CD8-positive, alpha-beta memory T cell (primary cell): ENCODE measurements around the gene MAK. TPM values are rescaled to one million over a fixed set of nuclear protein-coding genes. Genes with fewer than 3 reads are reported as not detected.
"Not testable (repeated sequence)": the region's sequence is repeated elsewhere in the genome, so short reads cannot be mapped to it uniquely, and the experiment has no call there.

Experiments
- CTCF ChIA-PET: fragments of 350-600 bp; sonication (Branson Sonifier 250); formaldehyde crosslinking; loops from one replicate; lab custom pipeline; 2021; ENCODE audit warnings: antibody characterized with exemption; lab: Charles Lee
- POLR2A ChIA-PET: fragments of 350-600 bp; sonication (Branson Sonifier 250); formaldehyde crosslinking; loops from one replicate; lab custom pipeline; 2021; ENCODE audit warnings: antibody characterized with exemption; lab: Charles Lee
- DNase-seq, 5 donors: peaks; one replicate each; pipeline versions ENCODE4 v3.0.0 to v3.0.0-alpha.2; 2020 to 2022; ENCODE audit warnings: mixed read lengths in 1 of 5
- H3K27ac ChIP-seq: one replicate; pipeline ENCODE4 v1.7.0; 2013; ENCODE audit warnings: low read depth, mild to moderate bottlenecking, low read length, moderate library complexity
- H3K27me3 ChIP-seq: 2 replicates; pipeline ENCODE4 v1.7.0; 2013; ENCODE audit warnings: low read length, mild to moderate bottlenecking; ENCODE audit not compliant: insufficient read depth, poor library complexity, severe bottlenecking
- H3K36me3 ChIP-seq: 2 replicates; pipeline ENCODE4 v1.7.0; 2013; ENCODE audit warnings: mild to moderate bottlenecking, low read length, moderate library complexity; ENCODE audit not compliant: insufficient read depth
- H3K4me1 ChIP-seq: 2 replicates; pipeline ENCODE4 v1.7.0; 2013; ENCODE audit warnings: mild to moderate bottlenecking, low read length, moderate library complexity; ENCODE audit not compliant: insufficient read depth
- H3K4me3 ChIP-seq: 2 replicates; pipeline ENCODE4 v1.7.0; 2013; ENCODE audit warnings: mild to moderate bottlenecking, low read length
- H3K9me3 ChIP-seq: 2 replicates; pipeline ENCODE4 v1.7.0; 2013; ENCODE audit warnings: mild to moderate bottlenecking, low read length
- H3K27ac Mint-ChIP-seq, 8 donors: one replicate each; pipeline ENCODE4 v1.8.0; 2020 to 2021; ENCODE audit warnings: mixed read lengths in 8 of 8, mild to moderate bottlenecking in 6 of 8, inconsistent platforms in 3 of 8, moderate library complexity in 3 of 8
- H3K27me3 Mint-ChIP-seq, 2 donors: one replicate each; pipeline ENCODE4 v1.8.0; 2020 to 2021; ENCODE audit warnings: mixed read lengths in 2 of 2, mild to moderate bottlenecking in 1 of 2, moderate library complexity in 1 of 2
- H3K36me3 Mint-ChIP-seq, 3 donors: one replicate each; pipeline ENCODE4 v1.8.0; 2020 to 2021; ENCODE audit warnings: mixed read lengths in 3 of 3, inconsistent platforms in 1 of 3, mild to moderate bottlenecking in 1 of 3
- H3K4me1 Mint-ChIP-seq, 3 donors: one replicate each; pipeline ENCODE4 v1.8.0; 2020 to 2021; ENCODE audit warnings: mixed read lengths in 3 of 3, inconsistent platforms in 1 of 3, mild to moderate bottlenecking in 1 of 3
- H3K4me3 Mint-ChIP-seq, 7 donors: one replicate each; pipeline ENCODE4 v1.8.0; 2020 to 2021; ENCODE audit warnings: mixed read lengths in 7 of 7, mild to moderate bottlenecking in 6 of 7, moderate library complexity in 4 of 7, inconsistent platforms in 2 of 7
- H3K9me3 Mint-ChIP-seq, 5 donors: one replicate each; pipeline ENCODE4 v1.8.0; 2020 to 2022; ENCODE audit warnings: mixed read lengths in 5 of 5, mild to moderate bottlenecking in 3 of 5, moderate library complexity in 2 of 5, inconsistent platforms in 1 of 5
- polyA plus RNA-seq: library from polyadenylated mRNA; unstranded; fragments of 300-500 nt; fragmentation: Illumina TruSeq; gene quantifications from one replicate; pipeline ENCODE4 v1.2.3, GENCODE V29; 2021
- total RNA-seq, 2 experiments: library from RNA; stranded (reverse); gene quantifications; one replicate each; pipeline ENCODE4 v1.2.3, GENCODE V29; 2021

The MAK gene
- total and polyA plus RNA-seq, 3 experiments from 2014 or later = 1.8 to 2.3 TPM; not detected in 1

GRCh38 chr6:10763006-10763405 lies 75.3 kb downstream of the MAK start:
- H3K27me3 ChIP-seq = no peaks in the 10 kb centered on the region
- H3K27ac ChIP-seq = no peak overlapping the region
- Mint-ChIP-seq H3K27ac (no peak overlapping the region), H3K36me3 (peaks cover 4 to 48% (median 16%) of the 10 kb centered on the region in 3 donors), H3K9me3 (no peaks in the 10 kb centered on the region), H3K4me3 (no peak overlapping the region), H3K4me1 (peaks cover 12 to 17% (median 14%) of the 10 kb centered on the region in 3 donors), H3K27me3 (no peaks in the 10 kb centered on the region)
- DNase-seq = no peak
- POLR2A ChIA-PET = no interaction called here
- CTCF ChIA-PET = no interaction called here
- no peaks in the 10 kb centered on the region for H3K4me1 ChIP-seq
- no peaks in the 10 kb centered on the region for H3K36me3 ChIP-seq
- no peak overlapping the region for H3K4me3 ChIP-seq
- no peaks in the 10 kb centered on the region for H3K9me3 ChIP-seq

- no peaks in the 10 kb centered on the region for H3K4me1 ChIP-seq
- peaks cover 4% of the 10 kb centered on the region for H3K36me3 ChIP-seq
- peak overlapping the region in 4 of 8 donors; percentile 29 to 75 (median 48) for H3K27ac Mint-ChIP-seq
- ChIA-PET CTCF (interaction anchor here (0.6 to 1.4 kb wide), 4 partner anchors 10 to 66 kb away, joined by 3 to 10 read pairs (median 3); partner anchors contain the start of genes C6orf52 and PAK1IP1), POLR2A (no interaction called here)
- H3K4me1 Mint-ChIP-seq = peaks cover 21 to 23% (median 22%) of the 10 kb centered on the region in 3 donors
- DNase-seq = no peak
- H3K4me3 ChIP-seq = no peak overlapping the region
- H3K27ac ChIP-seq = no peak overlapping the region
- no peak overlapping the region for H3K4me3 Mint-ChIP-seq
- H3K27me3 Mint-ChIP-seq = no peaks in the 10 kb centered on the region
- peaks cover 4 to 66% (median 24%) of the 10 kb centered on the region in 3 donors for H3K36me3 Mint-ChIP-seq
- no peaks in the 10 kb centered on the region for H3K27me3 ChIP-seq
- H3K9me3 ChIP-seq = no peaks in the 10 kb centered on the region
- H3K9me3 Mint-ChIP-seq = no peaks in the 10 kb centered on the region
Measured at GRCh38 chr6:10759884-10760329, 78.4 kb downstream of the MAK start.

GRCh38 chr6:10759312-10759839 lies 79.0 kb downstream of the MAK start:
- Mint-ChIP-seq H3K36me3 (peaks cover 4 to 71% (median 28%) of the 10 kb centered on the region in 3 donors), H3K27ac (peak overlapping the region in 4 of 8 donors; percentile 12 to 44 (median 40)), H3K4me3 (no peak overlapping the region), H3K27me3 (no peaks in the 10 kb centered on the region), H3K4me1 (peaks cover 25 to 28% (median 26%) of the 10 kb centered on the region in 3 donors), H3K9me3 (no peaks in the 10 kb centered on the region)
- Histone ChIP-seq H3K9me3 (no peaks in the 10 kb centered on the region), H3K4me1 (no peaks in the 10 kb centered on the region), H3K4me3 (no peak overlapping the region), H3K27me3 (no peaks in the 10 kb centered on the region), H3K36me3 (peaks cover 9% of the 10 kb centered on the region), H3K27ac (no peak overlapping the region)
- ChIA-PET CTCF (interaction anchor here (0.6 to 1.4 kb wide), 4 partner anchors 10 to 65 kb away, joined by 3 to 10 read pairs (median 3); partner anchors contain the start of genes C6orf52, PAK1IP1 and TMEM14B), POLR2A (no interaction called here)
- DNase-seq = peak in 1 of 5 donors; percentile 12

GRCh38 chr6:10756085-10756484 lies 82.3 kb downstream of the MAK start:
- Mint-ChIP-seq H3K27ac (peak overlapping the region in 2 of 8 donors; percentile 2 to 72), H3K4me3 (no peak overlapping the region), H3K27me3 (no peaks in the 10 kb centered on the region), H3K9me3 (no peaks in the 10 kb centered on the region), H3K36me3 (peaks cover 4 to 81% (median 36%) of the 10 kb centered on the region in 3 donors), H3K4me1 (peaks cover 44 to 53% (median 49%) of the 10 kb centered on the region in 3 donors)
- Histone ChIP-seq H3K27me3 (no peaks in the 10 kb centered on the region), H3K9me3 (no peaks in the 10 kb centered on the region), H3K4me3 (no peak overlapping the region), H3K36me3 (peaks cover 13% of the 10 kb centered on the region), H3K27ac (no peak overlapping the region), H3K4me1 (peaks cover 1% of the 10 kb centered on the region)
- ChIA-PET CTCF (no interaction called here), POLR2A (no interaction called here)
- DNase-seq = no peak

GRCh38 chr6:10751757-10752156 lies 86.6 kb downstream of the MAK start:
- H3K27me3 ChIP-seq, H3K9me3 ChIP-seq, H3K4me3 ChIP-seq, H3K27me3 Mint-ChIP-seq, CTCF ChIA-PET, H3K9me3 Mint-ChIP-seq, H3K27ac ChIP-seq: not testable (repeated sequence)
- peaks cover 17% of the 10 kb centered on the region for H3K36me3 ChIP-seq
- DNase-seq = peak in 3 of 5 donors; percentile 21 to 66 (median 25)
- Mint-ChIP-seq H3K4me3 (peak overlapping the region in 5 of 7 donors; percentile 8 to 68 (median 28)), H3K27ac (peak overlapping the region in 7 of 8 donors; percentile 18 to 72 (median 52)), H3K4me1 (peaks cover 62 to 75% (median 73%) of the 10 kb centered on the region in 3 donors), H3K36me3 (peaks cover 0 to 72% (median 24%) of the 10 kb centered on the region in 3 donors)
- peaks cover 36% of the 10 kb centered on the region for H3K4me1 ChIP-seq
- POLR2A ChIA-PET = interaction anchor here (1.0 kb wide), 1 partner anchor 32 kb away, joined by 3 read pairs; no protein-coding TSS in a partner anchor

GRCh38 chr6:10750568-10750967 lies 87.8 kb downstream of the MAK start:
- H3K4me3 ChIP-seq, H3K9me3 ChIP-seq, H3K27me3 Mint-ChIP-seq, CTCF ChIA-PET, DNase-seq, H3K27ac ChIP-seq, POLR2A ChIA-PET, H3K9me3 Mint-ChIP-seq, H3K27me3 ChIP-seq: not testable (repeated sequence)
- H3K36me3 ChIP-seq = peaks cover 17% of the 10 kb centered on the region
- H3K27ac Mint-ChIP-seq = peak overlapping the region in 6 of 8 donors; percentile 23 to 84 (median 52)
- peaks cover 0 to 60% (median 18%) of the 10 kb centered on the region in 3 donors for H3K36me3 Mint-ChIP-seq
- peaks cover 66 to 85% (median 83%) of the 10 kb centered on the region in 3 donors for H3K4me1 Mint-ChIP-seq
- peak overlapping the region in 1 of 7 donors; percentile 92 for H3K4me3 Mint-ChIP-seq
- H3K4me1 ChIP-seq = peaks cover 41% of the 10 kb centered on the region

- H3K36me3 Mint-ChIP-seq = peaks cover 0 to 52% (median 15%) of the 10 kb centered on the region in 3 donors
- no peak overlapping the region for H3K4me3 ChIP-seq
- H3K9me3 Mint-ChIP-seq = no peaks in the 10 kb centered on the region
- no peak for DNase-seq
- H3K9me3 ChIP-seq = no peaks in the 10 kb centered on the region
- peaks cover 69 to 80% (median 79%) of the 10 kb centered on the region in 3 donors for H3K4me1 Mint-ChIP-seq
- H3K4me3 Mint-ChIP-seq = peak overlapping the region in 6 of 7 donors; percentile 28 to 98 (median 93)
- peaks cover 11% of the 10 kb centered on the region for H3K36me3 ChIP-seq
- H3K27me3 ChIP-seq = no peaks in the 10 kb centered on the region
- H3K4me1 ChIP-seq = peaks cover 41% of the 10 kb centered on the region
- ChIA-PET CTCF (interaction anchor here (0.6 kb wide), 1 partner anchor 226 kb away, joined by 3 read pairs; no protein-coding TSS in a partner anchor), POLR2A (interaction anchor here (3.4 kb wide), 1 partner anchor 55 kb away, joined by 18 read pairs; the partner anchor contains the start of genes C6orf52 and PAK1IP1)
- H3K27ac ChIP-seq = no peak overlapping the region
- no peaks in the 10 kb centered on the region for H3K27me3 Mint-ChIP-seq
- H3K27ac Mint-ChIP-seq = peak overlapping the region in 7 of 8 donors; percentile 17 to 98 (median 43)
Measured at GRCh38 chr6:10749734-10750133, 88.6 kb downstream of the MAK start.
